ENCODE measurements around the gene REV1. TPM values are rescaled to one million over a fixed set of nuclear protein-coding genes. Genes with fewer than 3 reads are reported as not detected.

REV1 gene
- total and polyA plus RNA-seq, 2 of the 4 experiments (the other 2 are of a cell fraction), result 13.4 to 30.1 TPM

GRCh38 chr2:99524056-99524455, 34.2 kb upstream of the REV1 start:
- H3K27me3 ChIP-seq (ENCODE audit: control insufficient read depth, insufficient read depth, low read length), result peaks cover 27% of the 10 kb centered on the region
- no peak overlapping the region for H4K8ac ChIP-seq (ENCODE audit: low read depth in 2 of 2, low read length in 2 of 2)
- no peak overlapping the region for H3K56ac ChIP-seq (ENCODE audit: extremely low read depth, insufficient read depth, low read length)
- no peaks in the 10 kb centered on the region for H4K20me1 ChIP-seq (ENCODE audit: insufficient read depth, low read length)
- H3K9me3 ChIP-seq (ENCODE audit: control insufficient read depth, insufficient read depth, low read length), result no peaks in the 10 kb centered on the region; the same call in 1 of the 2 replicates
- in situ Hi-C loops (cut with MboI; ENCODE audit: low sequenced_read_pairs) (loop anchor here (25.0 kb wide), 1 partner anchor 887 kb away; no protein-coding TSS in a partner anchor), dilution Hi-C loops (cut with HindIII; ENCODE audit: low sequenced_read_pairs, unreplicated experiment) (no loop called here), intact Hi-C loops (cut with micrococcal nuclease) (no loop called here)
- H2BK120ac ChIP-seq (ENCODE audit: low read depth, low read length), result no peak overlapping the region
- BruUV-seq (replicated peaks), result no TSS peak
- no peak overlapping the region for H2BK15ac ChIP-seq (ENCODE audit: low read depth, low read length)
- POLR2A ChIA-PET (ENCODE audit: unreplicated experiment), result no interaction called here
- H3K4me2 ChIP-seq (ENCODE audit: low read depth, low read length), result no peak overlapping the region
- H2BK5ac ChIP-seq (ENCODE audit: low read depth, low read length, poor library complexity, severe bottlenecking), result no peak overlapping the region
- no peak overlapping the region for H2BK20ac ChIP-seq (ENCODE audit: low read depth, low read length)
- no peaks in the 10 kb centered on the region; the same call in 1 of the 2 replicates for H3K9me1 ChIP-seq (ENCODE audit: insufficient read depth, low read length)
- no peak overlapping the region for H3K4me3 ChIP-seq (ENCODE audit: insufficient read depth, low read depth, low read length)
- DNase-seq (no peak), ATAC-seq (ENCODE audit: low read depth) (no peak)
- H3K27ac ChIP-seq (ENCODE audit: insufficient read depth, low read length), result no peak overlapping the region
- H3K14ac ChIP-seq (replicated peaks; ENCODE audit: low read depth, low read length), result no peak overlapping the region
- H4K5ac ChIP-seq (ENCODE audit: low read depth, low read length), result no peak overlapping the region
- H2AK9ac ChIP-seq (replicated peaks; ENCODE audit: low read depth, low read length, poor library complexity), result no peak overlapping the region
- no peak overlapping the region for H4K91ac ChIP-seq (ENCODE audit: insufficient read depth, low read depth, low read length)
- no CpG with 5 or more reads among the region's 2 CpGs for WGBS, 2 experiments (ENCODE audit: extremely low coverage in 2 of 2, insufficient read length in 1 of 2)
- TF ChIP-seq NFE2L2 (IDR thresholded peaks at IDR 0.05; ENCODE audit: low read depth, low read length), result no peak
- TF ChIP-seq MAZ (IDR thresholded peaks at IDR 0.05; ENCODE audit: borderline replicate concordance, low read depth, low read length), result no peak
- no peak for TF ChIP-seq POLR2A (IDR thresholded peaks at IDR 0.05; ENCODE audit: low read depth, low read length)
- no peak for TF ChIP-seq RCOR1 (IDR thresholded peaks at IDR 0.05; ENCODE audit: insufficient replicate concordance, low read length)
- TF ChIP-seq FOS (IDR thresholded peaks at IDR 0.05; ENCODE audit: low read depth, low read length), result no peak
- TF ChIP-seq RAD21 (IDR thresholded peaks at IDR 0.05; ENCODE audit: low read length), result no peak
- no peak for TF ChIP-seq RFX5 (IDR thresholded peaks at IDR 0.05; ENCODE audit: low read depth, low read length)
- TF ChIP-seq USF2 (IDR thresholded peaks at IDR 0.05; ENCODE audit: low read depth, low read length), result no peak
- no peak for TF ChIP-seq CEBPB (IDR thresholded peaks at IDR 0.05; ENCODE audit: low read depth, low read length)
- no peak for TF ChIP-seq MXI1 (IDR thresholded peaks at IDR 0.05; ENCODE audit: borderline replicate concordance, low read depth, low read length)
- TF ChIP-seq CHD1 (IDR thresholded peaks at IDR 0.05; ENCODE audit: low read depth, low read length), result no peak
- TF ChIP-seq, protein P1, sequence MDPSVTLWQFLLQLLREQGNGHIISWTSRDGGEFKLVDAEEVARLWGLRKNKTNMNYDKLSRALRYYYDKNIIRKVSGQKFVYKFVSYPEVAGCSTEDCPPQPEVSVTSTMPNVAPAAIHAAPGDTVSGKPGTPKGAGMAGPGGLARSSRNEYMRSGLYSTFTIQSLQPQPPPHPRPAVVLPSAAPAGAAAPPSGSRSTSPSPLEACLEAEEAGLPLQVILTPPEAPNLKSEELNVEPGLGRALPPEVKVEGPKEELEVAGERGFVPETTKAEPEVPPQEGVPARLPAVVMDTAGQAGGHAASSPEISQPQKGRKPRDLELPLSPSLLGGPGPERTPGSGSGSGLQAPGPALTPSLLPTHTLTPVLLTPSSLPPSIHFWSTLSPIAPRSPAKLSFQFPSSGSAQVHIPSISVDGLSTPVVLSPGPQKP (IDR thresholded peaks at IDR 0.05; ENCODE audit: borderline replicate concordance, low read depth, low read length), result no peak
- TF ChIP-seq CTCF (conservative IDR thresholded peaks at IDR 0.05; ENCODE audit: low read depth, low read length), result no peak
- TF ChIP-seq SMC3 (IDR thresholded peaks at IDR 0.05; ENCODE audit: low read depth, low read length), result no peak
- no peak for TF ChIP-seq BHLHE40 (IDR thresholded peaks at IDR 0.05; ENCODE audit: low read depth, low read length)
- no peak overlapping the region for H3K23ac ChIP-seq (ENCODE audit: low read depth, low read length)
- no peak overlapping the region for H3K4ac ChIP-seq (ENCODE audit: low read depth, low read length)
- H2AK5ac ChIP-seq (ENCODE audit: low read depth, low read length), result no peak overlapping the region
- no peaks in the 10 kb centered on the region for H3K36me3 ChIP-seq (ENCODE audit: control insufficient read depth, insufficient read depth, low read length)
- no peaks in the 10 kb centered on the region for H3K4me1 ChIP-seq (ENCODE audit: control insufficient read depth, insufficient read depth, low read length)
- no peak overlapping the region for H3K9ac ChIP-seq (ENCODE audit: low read depth, low read length)
- no peak overlapping the region for H3K18ac ChIP-seq (ENCODE audit: low read depth, low read length)
- CTCF ChIA-PET, result no interaction called here
- no peak overlapping the region for H2AFZ ChIP-seq (replicated peaks; ENCODE audit: low read length, poor library complexity)
- H3K79me1 ChIP-seq (ENCODE audit: low read depth in 1 of 2, low read length in 2 of 2), result no peaks in the 10 kb centered on the region
